Measurements from ENCODE around the gene CYB5R2.

The CYB5R2 gene
- 0.04 to 0.05 reads per million in 2 donors for total RNA-seq

- no peak for DNase-seq
Measured at GRCh38 chr11:7672960-7673723, at the start of gene CYB5R2. Gene CYB5R2, minus strand, starts transcription at chr11:7673500. Its CDS starts 675 bp downstream, at chr11:7672825.

GRCh38 chr11:7714786-7715185 lies 41.5 kb upstream of the CYB5R2 start:
- DNase-seq: no peak

DNA sequence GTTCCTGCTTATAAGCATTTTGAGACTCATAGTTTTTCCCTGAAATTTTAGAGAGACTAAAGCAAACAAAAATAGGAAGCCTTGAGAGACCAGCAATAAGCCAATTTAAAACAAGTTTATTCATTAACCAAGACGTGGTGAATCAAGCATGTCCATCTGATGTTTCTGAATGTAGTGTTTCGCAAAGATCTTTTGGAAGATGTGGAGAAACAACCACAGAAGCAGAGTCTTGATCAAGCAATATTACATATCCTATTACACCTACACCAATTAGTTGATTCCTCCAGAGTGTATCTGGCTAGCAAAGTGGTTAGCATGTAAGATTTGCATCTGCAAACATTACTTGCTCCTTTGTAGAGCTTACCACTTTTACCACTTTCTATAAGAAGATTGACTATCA lies 33.1 kb upstream of the CYB5R2 start, which contains the start of gene OVCH2:
Gene OVCH2, minus strand, starts transcription at position 101 of the 400 bp plus-strand sequence. Its CDS starts 83 bp downstream, at position 18.
- no peak for DNase-seq

DNA sequence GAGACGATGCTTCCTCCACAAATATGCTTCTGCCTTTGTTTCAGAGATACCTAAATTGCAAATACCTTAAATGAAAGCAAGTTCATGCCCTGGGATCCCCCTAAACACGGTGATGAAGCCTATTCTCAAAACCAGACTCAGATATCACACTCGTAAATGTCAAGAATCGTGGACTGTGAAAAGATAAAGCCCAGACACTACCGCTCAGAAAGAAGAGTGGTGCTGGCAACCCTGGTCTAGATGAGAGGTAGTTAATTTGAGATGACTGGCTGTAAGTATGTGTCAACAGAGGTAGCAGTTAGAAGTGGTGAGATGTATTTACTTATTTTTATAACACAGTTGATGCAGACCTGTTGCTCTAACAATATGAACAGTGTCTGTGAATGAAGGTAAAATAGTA lies 30.4 kb upstream of the CYB5R2 start:
- DNase-seq: no peak

DNA sequence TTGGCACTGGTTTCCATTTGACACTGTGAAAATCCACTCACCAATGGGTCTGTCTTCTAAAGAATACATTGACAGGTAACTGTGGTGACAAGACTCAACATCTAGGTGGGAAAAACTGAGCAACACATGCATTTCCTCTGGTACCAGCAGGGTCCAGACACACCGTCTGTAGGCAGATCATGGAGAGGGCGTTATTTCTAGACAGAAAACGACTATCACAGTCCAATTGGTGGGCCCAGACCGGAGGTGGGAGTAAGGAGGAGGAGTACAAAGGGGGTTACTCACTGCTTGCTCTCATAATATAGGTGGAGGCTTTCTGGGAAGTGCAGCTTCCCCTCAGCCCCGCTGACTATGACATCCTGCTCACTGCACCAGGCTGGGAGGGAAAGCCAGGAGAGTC lies 23.1 kb upstream of the CYB5R2 start:
- DNase-seq: no peak

DNA sequence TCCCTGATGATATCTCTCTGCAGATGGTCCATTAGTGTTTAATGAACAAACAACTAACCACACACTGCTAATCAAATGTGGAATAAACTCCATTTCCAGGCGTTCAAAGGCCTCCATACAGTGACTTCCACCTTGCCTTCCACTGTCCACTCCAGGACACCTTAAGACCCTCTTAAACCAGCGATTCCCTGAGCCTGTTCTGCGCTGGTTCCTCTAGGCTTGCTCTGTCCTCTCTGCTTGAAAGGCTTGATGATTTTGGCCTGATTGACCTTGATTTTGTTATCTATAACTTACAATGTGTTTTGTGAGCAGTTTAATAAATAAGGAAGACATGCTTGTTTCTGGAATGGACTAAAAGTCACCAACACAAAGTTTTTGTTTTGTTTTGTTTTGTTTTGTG lies 20.9 kb upstream of the CYB5R2 start:
- no peak for DNase-seq

DNA sequence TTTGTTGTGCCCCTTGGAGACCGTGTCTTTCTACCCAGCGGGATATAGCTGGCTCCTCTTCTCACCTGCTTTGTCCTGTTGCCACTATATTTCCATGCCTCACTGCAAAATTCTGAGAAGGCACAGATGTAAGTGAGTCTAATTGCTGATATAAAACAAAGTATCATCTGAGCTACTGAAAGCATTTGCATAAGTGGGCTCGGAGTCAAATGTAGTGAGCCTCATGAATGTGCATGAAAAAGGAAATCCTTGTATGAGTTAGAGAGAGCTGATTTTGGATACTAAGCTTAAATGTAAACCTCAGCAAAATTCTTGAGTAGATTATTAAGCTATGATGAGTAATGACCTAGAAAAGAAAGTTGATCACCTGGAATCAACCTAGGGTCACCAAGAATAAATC lies 19.1 kb upstream of the CYB5R2 start:
- DNase-seq: no peak

DNA sequence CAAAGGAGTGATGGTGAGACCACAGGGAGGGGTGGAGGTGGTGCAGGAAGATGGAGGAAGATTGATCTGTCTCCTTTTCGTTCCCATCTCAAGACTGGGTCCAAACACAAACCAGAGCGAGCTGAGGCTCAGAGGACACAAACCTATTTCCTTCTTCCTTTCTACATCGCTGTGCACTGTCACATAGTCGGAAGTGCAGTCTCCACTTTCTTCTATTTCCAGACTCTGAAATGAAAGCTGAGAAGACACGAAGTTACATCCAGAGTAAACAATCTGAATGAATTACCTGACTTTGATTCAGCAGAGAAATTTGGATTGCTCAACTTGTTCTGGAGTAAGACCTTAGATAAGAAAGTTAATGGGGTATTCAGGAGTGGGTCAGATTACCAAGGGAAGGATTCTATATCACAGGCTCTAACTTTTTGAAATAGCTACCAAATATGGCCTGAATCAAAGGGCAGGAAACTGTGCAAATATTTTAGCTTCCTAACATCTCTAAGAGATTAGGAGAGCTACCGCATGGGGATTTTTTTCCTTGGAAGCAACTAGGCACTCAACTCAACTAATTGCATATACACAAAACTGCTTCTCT lies 18.6 kb upstream of the CYB5R2 start:
- DNase-seq: no peak

- no peak for DNase-seq
Measured at GRCh38 chr11:7690648-7691047, 17.3 kb upstream of the CYB5R2 start.

DNA sequence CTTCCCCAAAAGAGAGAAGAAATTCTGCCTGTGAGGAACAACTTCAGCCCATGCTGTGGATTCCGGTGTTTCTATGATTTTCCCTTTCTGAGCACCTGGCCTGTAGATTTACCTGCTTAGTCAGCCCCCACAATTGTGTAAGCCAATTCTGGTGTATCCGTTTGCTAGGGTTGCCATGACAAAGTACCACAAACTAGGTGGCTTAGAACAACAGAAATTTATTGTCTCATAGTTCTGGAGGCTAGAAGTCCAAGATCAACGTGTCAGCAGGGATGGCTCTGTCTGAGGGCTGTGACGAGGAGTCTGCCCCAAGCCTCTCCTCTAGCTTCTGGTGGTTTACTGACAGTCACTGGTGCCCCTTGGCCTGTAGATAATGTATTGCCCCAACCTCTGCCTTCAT lies 15.9 kb upstream of the CYB5R2 start:
- no peak for DNase-seq

DNA sequence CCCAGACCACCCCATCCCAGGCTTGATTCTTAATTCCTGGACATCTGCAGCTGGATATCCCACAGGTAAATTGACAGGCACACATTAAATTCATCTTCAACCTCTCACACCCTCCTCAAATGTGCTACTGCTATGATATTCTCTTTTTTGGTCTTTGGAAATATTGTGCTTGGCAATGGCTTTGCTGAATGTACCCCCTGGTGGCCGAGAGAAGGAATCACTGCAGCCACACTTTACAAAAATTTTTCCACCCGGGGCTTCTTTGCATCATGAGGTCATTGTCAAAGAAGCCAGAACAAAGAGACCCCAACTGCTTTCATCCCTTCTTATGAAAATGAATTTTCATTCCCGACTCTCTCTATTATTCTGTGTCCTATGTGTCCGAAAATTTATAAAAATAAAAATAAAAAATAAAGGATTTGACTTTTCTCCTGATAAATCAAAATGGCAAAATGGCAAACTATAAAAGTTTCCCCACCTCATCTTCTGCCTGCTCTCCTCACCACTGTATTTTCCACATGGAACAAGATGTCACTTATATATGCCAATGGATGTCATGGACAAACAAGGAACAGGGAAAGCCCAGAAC lies 15.0 kb upstream of the CYB5R2 start:
- no peak for DNase-seq

GRCh38 chr11:7687386-7687785 lies 14.1 kb upstream of the CYB5R2 start:
- DNase-seq: no peak

- no peak for DNase-seq
Measured at GRCh38 chr11:7686761-7687160, 13.5 kb upstream of the CYB5R2 start.

DNA sequence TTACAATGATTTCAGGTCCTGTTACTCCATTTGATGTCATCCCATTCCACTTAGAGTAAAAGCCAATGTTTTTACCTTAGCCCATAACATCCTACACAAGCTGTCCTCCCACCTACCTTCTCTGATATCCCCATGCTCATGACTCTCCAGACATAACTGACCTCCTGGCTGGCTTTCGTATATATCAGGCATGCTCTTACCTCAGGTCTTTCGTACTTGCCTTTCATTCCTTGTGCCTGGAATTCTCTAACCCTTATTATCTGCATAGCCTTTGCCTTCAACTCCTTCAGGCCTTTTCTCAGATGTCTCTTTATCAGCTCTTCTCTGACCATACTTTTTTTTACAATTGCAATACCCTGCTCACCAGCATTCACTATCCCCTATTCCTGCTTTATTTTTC lies 10.3 kb upstream of the CYB5R2 start:
- DNase-seq: no peak

DNA sequence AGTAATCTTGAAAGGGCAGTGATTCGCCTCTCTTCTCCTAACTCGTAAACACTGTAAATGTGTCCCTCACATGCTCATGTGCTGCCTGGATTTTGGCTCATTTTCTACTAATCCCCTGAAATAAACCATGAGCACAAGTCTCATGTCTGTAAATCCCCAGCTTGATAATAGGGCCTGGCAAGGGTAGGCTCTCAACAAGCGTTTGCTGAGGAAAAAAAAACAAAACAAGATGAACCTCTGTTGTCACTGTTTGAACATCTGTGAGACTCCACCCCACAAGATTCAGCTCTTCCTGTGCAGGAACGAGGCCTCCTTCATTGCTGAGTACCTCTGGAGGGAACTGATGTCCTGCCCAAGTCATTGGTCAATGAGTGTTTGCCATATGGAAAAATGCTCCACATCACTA lies 4.5 kb upstream of the CYB5R2 start:
- DNase-seq: no peak

DNA sequence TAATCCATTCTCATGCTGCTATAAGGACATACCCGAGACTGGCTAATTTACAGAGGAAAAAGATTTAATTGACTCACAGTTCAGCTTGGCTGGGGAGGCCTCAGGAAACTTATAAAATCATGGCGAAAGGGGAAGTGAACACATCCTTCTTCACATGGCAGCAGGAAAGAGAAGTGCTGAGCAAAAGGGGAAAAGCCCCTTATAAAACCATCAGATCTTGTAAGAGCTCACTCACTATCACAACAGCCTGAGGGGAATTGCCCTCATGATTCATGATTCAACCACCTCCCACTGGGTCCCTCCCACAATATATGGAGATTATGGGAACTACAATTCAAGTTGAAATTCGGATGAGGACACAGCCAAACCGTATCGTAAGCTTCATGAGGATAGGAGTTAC lies 3.8 kb upstream of the CYB5R2 start:
- no peak for DNase-seq

DNA sequence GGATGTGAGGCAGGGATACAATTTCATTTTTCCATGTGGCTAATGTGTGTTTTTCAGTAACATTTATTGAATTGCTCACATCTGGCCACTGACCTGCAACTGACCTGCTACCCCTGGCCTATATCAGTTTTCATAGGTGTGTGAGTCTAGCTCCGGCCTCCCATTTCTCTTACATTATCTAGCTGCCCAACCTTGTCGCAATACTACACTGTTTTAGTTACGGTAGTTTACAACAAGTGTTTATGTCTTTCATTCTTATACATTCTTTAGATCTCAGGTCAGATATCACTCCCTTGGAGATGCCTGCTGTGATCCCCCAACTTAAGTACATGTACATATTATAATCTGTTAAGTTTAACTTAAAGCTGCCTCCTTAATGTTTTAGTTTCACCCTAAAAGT lies 2.3 kb upstream of the CYB5R2 start:
- DNase-seq: no peak

DNA sequence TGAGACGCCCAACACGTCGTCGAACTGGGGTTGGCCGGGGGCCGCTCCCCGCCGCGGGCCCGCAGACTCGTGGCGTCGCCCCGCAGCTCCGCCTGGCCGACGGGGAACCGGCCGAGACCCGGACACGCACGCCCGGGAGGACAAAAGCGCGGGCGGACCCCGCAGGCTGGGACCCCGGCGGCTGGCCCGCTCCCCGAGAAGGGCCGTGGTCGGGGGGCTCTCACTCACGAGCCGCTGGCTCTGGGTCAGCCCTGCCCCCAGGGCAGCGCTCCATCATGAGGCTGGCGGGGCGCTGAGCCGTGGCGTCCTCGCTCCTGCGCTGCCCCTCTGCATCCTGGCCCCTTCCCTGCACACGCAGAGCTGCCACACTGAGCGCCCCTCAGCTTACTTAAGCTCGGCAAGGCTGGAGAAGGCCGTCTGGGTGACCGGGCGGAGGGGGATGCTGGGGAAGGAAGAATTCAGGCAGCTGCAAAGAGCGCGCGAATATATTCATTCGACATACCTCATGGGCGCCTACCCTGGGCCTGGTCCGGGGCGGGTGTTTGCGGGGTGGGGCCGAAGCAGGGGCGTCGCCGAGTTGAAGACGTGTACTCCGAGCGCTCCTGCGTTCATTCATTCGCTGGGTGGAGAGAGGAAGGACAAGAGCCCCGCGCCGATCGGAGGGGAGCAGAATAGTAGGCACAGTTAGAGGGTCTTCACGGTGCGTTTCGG lies 579 bp upstream of the CYB5R2 start:
- no peak for DNase-seq

DNA sequence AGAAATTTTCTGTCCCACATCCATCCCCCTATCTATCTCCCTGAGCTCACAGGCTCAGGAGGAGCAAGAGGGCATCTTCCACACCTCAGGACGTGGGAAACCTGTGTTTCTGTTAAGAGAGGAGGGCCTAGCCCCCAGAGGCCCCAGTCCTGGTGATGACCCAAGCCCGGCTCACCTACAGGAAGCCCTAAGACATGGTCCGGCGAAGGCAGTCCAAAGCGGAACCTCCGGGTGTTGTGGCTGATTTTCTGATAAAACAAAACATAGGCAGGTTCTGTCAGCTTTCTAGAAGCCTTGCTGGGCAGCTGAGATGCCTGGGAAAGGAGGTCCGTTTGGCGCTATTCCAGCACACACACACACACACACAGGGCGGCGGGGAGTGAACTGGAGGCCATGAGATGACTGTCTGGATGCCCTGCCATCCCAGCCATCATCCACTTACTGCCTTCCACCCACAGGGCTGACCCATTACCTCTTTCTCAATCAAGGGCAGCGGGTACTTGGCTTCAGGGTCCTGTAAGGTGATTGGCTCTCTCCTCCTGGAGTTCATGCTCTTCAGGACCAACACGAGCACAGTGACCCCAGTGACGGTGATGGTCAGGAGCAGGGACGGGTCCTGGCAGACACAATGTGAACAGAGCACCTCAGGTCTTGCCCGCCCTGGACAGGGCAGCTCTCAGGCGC lies 882 bp downstream of the CYB5R2 start:
- DNase-seq: no peak

DNA sequence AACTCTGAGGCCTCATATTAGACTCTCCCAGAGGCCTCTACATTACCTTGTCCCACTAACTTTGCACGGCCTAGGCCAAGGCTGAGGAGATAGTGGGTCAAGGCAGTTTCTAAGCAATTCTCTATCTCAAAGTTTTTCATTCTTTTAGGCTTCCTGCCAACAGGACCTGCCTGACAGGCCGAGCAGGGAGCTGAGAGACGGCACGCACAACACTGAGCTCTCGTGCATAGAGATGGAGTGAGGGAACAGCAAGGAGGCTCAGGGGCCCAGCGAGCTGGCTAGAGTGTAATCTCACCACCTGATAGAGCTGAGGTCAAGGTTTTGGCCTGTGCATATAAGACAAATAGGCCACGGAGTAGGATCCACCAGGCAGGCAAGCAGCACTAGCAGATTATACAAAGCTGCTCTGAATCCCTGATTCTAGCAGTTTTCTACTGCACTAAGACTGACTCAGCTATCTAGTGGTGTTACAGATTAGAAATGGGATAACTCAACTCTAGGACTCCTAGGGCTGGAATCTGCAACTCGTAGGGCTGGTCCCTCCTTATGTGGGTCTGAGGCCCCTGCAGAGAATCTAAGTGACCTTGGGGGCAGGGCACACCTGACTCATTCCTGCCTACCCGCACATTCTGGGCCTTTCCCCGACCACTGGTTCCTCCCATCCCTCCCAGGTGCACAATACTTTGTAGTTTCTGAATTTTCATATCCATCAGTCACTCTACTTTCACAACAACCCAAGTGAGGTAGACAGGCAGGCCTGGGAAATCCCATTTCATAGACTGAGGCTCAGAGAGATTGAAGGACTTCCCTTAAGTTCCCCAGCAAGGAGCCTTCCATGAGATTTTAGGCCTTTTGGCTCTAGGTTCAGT lies 1.7 kb downstream of the CYB5R2 start:
- no peak for DNase-seq

- no peak for DNase-seq
Measured at GRCh38 chr11:7670641-7671040, 2.7 kb downstream of the CYB5R2 start.

DNA sequence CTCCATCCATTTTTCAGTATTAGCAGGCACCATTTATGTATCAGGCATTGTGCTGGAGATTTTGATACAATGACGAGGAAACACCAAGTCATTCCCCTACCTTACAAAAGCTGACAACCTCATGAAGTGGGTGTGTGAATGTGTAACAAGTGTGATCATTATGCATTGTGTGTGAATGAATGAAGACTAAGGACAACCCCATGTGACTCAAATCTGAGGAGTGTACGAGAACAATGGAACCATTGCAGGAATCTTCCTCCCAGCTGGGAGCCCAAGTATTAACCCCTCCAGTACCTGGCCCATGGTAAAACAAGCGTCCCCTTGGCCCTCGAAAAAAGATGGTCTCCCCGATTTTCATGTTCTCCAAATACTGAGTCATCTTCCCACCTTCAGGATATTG lies 4.4 kb downstream of the CYB5R2 start:
- DNase-seq: no peak
